ENCODE measurements around the gene CERS2. TPM values are rescaled to one million over a fixed set of nuclear protein-coding genes. Genes with fewer than 3 reads are reported as not detected.

Gene CERS2, protein sequence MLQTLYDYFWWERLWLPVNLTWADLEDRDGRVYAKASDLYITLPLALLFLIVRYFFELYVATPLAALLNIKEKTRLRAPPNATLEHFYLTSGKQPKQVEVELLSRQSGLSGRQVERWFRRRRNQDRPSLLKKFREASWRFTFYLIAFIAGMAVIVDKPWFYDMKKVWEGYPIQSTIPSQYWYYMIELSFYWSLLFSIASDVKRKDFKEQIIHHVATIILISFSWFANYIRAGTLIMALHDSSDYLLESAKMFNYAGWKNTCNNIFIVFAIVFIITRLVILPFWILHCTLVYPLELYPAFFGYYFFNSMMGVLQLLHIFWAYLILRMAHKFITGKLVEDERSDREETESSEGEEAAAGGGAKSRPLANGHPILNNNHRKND
- total RNA-seq, result 78.4 and 110 TPM in 2 replicates

GRCh38 chr1:150974580-150975478 is at the start of gene CERS2:
CERS2 (minus strand) TSS chr1:150974835; CDS start chr1:150969090, 5,745 bp downstream.

DNA sequence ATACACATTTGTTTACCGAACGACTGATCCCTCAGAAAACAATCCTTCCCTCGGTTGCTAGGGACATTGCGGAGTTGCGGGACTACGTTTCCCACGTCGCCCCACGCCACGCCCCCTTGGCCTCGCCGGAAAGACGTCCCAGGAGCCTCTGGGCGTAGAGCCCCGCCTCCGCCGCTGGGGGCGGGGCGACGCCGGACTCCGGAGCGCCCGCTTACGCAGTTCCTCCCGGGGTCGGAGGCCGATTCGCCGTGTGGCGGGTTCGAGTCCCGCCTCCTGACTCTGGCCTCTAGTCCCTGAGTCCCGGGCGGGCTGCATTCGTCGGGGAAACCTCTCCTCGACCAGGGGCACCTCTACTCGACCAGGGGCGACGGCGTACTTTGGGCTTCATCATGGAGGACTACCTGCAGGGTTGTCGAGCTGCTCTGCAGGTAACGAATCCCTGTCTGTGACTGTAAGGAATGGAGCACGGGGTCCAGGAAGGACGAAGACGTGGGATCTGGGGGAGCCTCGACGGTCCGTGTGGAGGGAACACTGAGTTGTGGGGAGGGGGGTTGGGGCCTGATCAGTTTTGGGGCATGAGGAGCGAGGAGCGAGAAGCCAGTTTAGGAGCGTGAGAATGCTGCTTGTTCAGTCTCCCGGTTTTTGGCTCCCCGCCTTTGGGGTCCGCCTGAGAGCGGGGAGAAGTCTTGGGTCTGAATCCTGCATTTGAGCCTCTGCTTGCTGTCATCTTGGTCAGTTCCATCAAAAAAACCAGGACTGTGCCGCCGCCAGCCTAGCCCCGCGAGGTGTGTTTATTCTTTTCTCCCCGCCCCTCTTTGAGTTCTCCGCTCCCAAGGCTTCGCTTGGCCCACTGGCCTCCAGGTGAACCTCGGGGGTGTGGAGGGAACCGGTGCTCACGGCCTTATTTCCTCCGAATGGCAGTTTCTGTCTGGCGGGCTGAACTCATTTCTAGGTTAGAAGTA is 33.9 kb upstream of the CERS2 start, which contains the start of gene PRUNE1:
PRUNE1 (plus strand) TSS at position 206 of the 962 bp plus-strand sequence; CDS start at position 390, 184 bp downstream.

DNA sequence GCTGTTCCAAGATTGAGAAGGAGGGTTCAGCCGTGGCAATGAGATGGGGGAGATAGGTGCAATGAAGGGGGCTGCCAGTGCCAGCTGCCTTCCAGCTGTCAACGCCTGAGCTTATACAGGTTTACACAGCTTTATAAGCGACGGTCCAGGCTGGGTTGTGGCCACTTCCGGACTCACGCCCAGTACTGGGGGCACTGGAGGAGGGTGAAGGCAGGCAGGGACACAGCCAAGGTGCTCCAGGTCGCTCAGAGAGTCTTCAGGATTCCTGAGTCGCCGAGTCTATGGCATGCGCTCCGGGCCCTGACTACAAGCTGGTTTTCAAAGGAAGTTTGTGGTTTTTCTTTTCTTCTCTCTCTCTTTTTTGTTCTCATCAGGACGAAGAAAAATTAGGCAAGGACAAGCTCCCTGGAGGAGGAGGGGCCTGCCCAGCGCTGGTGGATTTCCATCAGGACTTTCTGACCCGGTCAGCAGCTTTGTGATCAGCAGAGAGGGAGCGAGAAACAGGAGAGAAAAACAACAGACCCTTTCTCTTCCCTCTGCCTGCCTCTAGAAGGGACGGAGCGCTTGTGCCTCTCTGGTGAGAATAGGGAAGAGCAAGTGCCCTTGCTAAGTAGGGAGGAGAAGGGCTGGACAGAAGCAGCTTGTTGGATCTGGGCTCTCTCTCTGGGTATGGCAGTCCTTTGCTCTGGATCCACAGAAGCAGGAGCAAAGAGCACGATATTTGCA is 31.9 kb upstream of the CERS2 start, which contains the start of gene MINDY1:
MINDY1 (minus strand) TSS at position 576 of the 726 bp plus-strand sequence. CDS start 4,285 bp downstream, outside the sequence.

GRCh38 chr1:150981805-150982712 is 7.4 kb upstream of the CERS2 start, which contains the start of gene ANXA9:
ANXA9 (plus strand) TSS chr1:150982292; CDS start chr1:150983106, 814 bp downstream.

GRCh38 chr1:150926097-150926741 is 48.4 kb downstream of the CERS2 start, which contains the start of gene SETDB1:
SETDB1 (plus strand) TSS chr1:150926363; CDS start chr1:150927715, 1,352 bp downstream.

Other genes with a start within 250 kb of the CERS2 start
- gene CTSS, start 209.1 kb downstream of the CERS2 start, total RNA-seq, result 2.7 and 5.2 TPM in 2 replicates
- 199 and 485 TPM in 2 replicates for gene CTSK, start 166.6 kb downstream of the CERS2 start, total RNA-seq
- gene ARNT, start 98.2 kb downstream of the CERS2 start, total RNA-seq, result 38.3 and 52.6 TPM in 2 replicates
- gene CTXND2, start 87.7 kb downstream of the CERS2 start, total RNA-seq, result not detected in 2 replicates
- gene SETDB1, start 48.5 kb downstream of the CERS2 start, total RNA-seq, result 31.2 and 35.1 TPM in 2 replicates
- 1.1 and 1.3 TPM in 2 replicates for gene ANXA9, start 7.5 kb upstream of the CERS2 start, total RNA-seq
- 5.7 and 6.0 TPM in 2 replicates for gene MINDY1, start 32.1 kb upstream of the CERS2 start, total RNA-seq
- 4.0 and 4.6 TPM in 2 replicates for gene PRUNE1, start 33.6 kb upstream of the CERS2 start, total RNA-seq
- gene BNIPL, start 61.8 kb upstream of the CERS2 start, total RNA-seq, result 0.11 and 1.00 TPM in 2 replicates
- gene C1orf56, start 72.9 kb upstream of the CERS2 start, total RNA-seq, result 1.4 and 1.7 TPM in 2 replicates
- gene CDC42SE1, start 84.8 kb upstream of the CERS2 start, total RNA-seq, result 41.1 and 44.4 TPM in 2 replicates
- 5.0 and 6.9 TPM in 2 replicates for gene MLLT11, start 85.6 kb upstream of the CERS2 start, total RNA-seq
- 15.6 and 18.4 TPM in 2 replicates for gene GABPB2, start 95.9 kb upstream of the CERS2 start, total RNA-seq
- gene SEMA6C, start 171.8 kb upstream of the CERS2 start, total RNA-seq, result 0.66 and 0.75 TPM in 2 replicates
- not detected in 2 replicates for gene TNFAIP8L2, start 181.8 kb upstream of the CERS2 start, total RNA-seq
- 5.6 and 6.7 TPM in 2 replicates for gene LYSMD1, start 191.1 kb upstream of the CERS2 start, total RNA-seq
- 18.4 and 23.9 TPM in 2 replicates for gene SCNM1, start 191.3 kb upstream of the CERS2 start, total RNA-seq
- 0.22 TPM in 1 of 2 replicates, not detected in the other for gene TMOD4, start 201.1 kb upstream of the CERS2 start, total RNA-seq
- gene VPS72, start 215.4 kb upstream of the CERS2 start, total RNA-seq, result 50.7 and 54.9 TPM in 2 replicates
- gene PIP5K1A, start 223.7 kb upstream of the CERS2 start, total RNA-seq, result 66.1 and 76.1 TPM in 2 replicates